GM15510 (cell line): Measurements from ENCODE around the gene SCIMP.
A peak's percentile ranks its signal among the peaks of the same experiment; 100 is the strongest.

Source experiments
- POLR2A ChIP-seq: IDR thresholded peaks from 3 replicates; pipeline ENCODE4 v1.6.1; 2011; ENCODE audit warnings: borderline replicate concordance; ENCODE audit not compliant: insufficient read length; ENCODE audit errors: extremely low read depth

Gene SCIMP

DNA sequence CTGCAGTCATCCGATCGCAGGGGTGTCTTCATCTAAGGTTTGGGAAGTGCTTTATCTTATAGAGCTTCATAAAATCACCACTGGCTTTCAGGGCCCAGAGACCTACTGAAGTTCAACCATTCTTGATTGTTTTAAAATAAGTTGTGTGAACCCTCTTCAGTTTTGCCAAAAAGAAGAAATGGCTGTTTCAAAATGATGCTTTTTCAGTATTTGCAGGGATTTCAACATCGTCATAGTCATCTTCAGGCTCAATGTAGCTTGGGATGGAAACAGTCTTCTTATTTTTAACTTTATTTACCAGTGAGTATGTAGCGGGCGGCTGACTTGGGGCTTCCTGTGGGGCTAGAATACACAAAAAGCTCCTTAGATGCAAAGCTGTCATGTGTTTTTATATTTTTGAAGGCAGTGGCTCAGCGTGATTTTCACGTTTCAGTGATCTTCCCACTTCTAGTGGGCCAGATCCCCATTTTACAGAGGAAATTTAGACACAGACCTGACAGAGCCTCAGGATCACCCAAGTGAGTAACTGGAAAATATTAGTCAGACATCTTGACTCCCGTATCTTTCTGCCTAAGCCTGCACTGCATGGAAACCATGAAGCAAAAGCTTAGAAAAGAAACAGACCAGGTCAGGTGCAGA is 23.9 kb downstream of the SCIMP start:
- TF ChIP-seq POLR2A = no peak

DNA sequence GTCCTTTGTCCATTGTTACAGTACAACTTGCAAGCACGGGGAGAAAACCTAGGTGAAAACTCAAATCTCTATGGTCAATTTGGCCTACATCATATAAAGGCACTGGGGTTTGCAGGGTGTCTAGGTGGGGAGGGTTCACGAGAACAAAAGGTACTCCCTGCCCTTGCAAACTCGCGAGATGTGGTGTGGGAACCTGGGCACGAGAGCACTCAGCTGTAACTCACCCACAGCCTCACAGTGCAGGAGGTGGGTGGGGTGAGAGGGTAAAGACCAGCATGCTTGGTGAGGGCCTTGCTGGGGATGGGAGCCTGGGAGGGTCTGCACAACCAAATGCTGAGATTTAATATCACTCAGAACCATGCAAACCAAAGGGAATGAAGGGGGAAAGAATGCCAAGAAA is 24.6 kb downstream of the SCIMP start:
- TF ChIP-seq POLR2A = no peak

DNA sequence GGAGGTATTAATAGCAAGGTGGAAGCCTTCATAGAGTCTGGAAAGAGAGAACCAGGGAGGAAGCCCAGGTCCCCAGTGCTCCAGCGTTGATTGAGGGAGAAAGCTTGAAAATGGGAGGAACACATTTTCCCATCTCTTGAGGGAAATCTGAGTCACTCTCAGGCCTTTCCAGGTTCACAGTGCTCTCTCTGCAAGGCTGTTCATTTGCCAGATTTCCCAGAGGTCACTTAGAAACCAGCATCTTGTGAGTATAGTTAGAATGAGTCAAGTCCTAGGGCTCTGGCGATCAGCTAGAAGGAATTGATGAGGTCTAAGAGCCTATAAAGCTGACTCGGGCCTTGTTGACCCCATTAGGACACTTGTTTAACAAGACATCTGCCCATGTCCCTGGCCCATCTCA is 25.3 kb downstream of the SCIMP start:
- no peak for TF ChIP-seq POLR2A

DNA sequence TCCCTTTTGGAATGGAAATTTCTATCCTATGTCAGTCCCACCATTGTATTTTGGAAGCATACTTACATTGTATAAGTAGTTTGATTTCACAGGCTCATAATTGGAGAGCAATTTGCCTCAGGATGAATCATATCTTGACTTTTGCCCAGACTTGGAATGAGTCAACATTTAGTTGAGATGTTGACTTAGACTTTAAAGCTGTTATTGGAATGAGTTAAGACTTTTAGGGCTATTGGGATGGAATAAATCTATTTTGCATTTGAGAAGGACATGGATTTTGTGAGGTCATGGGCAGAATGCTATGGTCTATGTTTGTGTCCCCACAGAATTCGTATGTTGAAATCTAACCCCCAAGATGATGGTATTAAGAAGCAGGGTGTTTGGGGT is 30.8 kb downstream of the SCIMP start:
- no peak for TF ChIP-seq POLR2A

DNA sequence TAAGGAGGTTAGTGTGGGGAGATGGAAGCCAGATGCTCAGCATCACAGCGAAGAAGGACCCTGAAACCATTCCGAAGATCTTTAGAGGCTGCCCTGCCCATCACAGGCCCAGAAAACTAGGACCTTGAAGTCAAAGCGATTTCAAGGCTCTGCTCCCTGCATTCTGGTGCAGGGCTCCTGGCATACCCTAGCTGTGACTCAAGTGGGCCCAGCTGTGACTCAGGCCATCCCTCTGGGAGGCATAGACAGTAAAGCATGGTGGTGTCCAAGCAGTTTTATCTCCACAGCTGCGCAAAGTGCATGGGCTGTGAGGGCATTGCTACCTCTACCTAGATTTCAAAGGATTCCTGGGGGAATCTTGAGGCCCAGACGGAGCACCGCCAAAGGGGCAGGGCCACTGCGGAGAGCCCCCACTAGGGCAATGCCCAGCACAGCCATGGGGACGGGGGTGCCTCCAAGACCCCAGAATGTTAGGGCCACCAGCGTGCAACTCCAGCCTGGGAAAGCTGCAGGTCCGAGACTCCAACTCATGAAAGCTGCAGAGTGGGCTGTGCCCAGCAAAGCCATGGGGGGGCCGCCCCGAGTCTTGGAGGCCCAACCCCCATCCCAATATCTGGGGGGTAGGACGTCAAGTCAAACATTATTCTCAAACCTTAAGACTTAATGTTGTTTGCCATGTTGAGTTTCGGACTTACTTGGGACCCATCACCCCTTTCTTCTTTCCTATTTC is 31.3 kb downstream of the SCIMP start:
- no peak for TF ChIP-seq POLR2A

GRCh38 chr17:5201011-5201410 is 33.6 kb downstream of the SCIMP start:
- TF ChIP-seq POLR2A = no peak

DNA sequence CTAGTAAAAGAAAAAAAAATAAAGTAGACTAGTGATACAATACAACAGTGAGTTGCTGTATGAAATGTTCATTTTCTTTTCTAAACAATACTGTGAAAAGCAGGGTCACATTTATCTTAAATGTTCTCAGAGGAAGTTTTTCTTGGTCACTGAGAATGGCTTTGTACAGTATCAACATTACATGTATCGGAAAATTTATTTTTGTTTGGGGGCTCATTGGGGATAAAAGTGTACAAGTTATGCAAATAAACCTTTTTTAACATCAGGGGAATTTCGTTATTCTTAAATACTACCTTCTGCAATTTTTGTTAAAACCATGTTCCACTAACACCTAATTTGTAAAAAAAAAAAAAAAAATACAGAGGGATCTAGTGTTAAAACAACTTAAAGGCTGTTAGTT is 34.3 kb downstream of the SCIMP start:
- TF ChIP-seq POLR2A = no peak

- TF ChIP-seq POLR2A = peak; percentile 19
Measured at GRCh38 chr17:5198472-5198871, 36.2 kb downstream of the SCIMP start.

DNA sequence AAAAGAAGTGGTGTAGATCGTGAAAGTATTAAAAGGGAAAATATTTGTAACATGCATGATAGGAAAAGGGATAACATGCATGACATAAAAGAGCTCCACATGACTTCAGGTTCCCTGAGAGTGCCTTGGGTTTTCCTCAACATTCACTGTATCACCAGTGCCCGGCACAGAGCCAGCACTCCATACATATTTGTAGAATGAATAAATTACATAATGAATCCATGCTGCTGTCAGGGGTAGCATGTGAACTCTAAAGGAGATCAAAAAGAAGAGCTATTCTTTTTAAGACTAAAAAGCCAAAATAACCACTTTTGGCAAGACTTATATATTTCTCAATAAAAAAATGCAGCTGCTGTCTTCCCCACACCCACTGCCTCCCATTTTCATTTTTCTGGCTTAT is 40.3 kb downstream of the SCIMP start:
- no peak for TF ChIP-seq POLR2A

DNA sequence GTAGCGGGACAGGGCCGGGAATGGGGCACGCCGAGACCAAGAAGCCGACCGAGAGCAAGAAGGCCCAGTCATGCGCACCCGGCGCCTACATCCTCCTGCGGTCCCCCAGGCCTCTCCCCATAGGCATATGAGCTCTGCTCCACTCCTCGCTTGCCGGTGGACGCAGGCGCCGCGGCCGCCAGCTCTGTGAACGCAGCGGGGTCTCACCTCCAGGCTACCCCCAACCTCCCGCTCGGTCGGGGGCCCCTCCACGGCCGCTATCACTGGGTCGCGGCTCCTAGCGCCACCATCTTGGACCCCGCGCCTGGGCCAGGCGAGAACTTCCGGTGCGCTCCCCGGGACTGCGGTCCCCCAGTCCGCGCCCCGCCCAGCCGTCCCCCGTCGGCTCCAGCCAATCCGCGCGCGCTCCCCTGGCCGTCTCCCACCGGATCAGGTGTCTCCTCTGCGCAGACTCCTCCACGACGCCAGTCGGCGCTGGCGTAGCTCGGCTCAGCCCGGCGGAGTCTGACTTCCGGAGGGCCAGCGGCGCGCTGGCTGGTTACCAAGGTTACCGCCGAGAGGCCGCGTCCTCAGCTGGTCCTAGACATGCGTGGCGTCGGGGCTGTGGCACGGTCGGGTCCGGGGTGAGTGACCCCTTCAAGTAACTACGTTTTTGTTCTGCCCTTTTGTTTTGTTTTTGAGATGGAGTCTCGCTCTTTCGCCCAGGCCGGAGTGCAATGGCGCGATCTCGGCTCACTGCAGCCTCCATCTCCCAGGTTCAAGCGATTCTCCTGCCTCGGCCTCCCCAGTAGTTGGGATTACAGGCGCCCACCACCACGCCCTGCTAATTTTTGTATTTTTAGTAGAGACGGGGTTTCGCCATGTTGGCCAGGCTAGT is 42.9 kb downstream of the SCIMP start, which contains the start of gene ZNF594:
ZNF594 (minus strand) TSS at position 328 of the 877 bp plus-strand sequence. CDS start 7,612 bp downstream, outside the sequence.
- TF ChIP-seq POLR2A = peak; percentile 91

- TF ChIP-seq POLR2A = no peak
Measured at GRCh38 chr17:5184288-5184687, 50.4 kb downstream of the SCIMP start.

DNA sequence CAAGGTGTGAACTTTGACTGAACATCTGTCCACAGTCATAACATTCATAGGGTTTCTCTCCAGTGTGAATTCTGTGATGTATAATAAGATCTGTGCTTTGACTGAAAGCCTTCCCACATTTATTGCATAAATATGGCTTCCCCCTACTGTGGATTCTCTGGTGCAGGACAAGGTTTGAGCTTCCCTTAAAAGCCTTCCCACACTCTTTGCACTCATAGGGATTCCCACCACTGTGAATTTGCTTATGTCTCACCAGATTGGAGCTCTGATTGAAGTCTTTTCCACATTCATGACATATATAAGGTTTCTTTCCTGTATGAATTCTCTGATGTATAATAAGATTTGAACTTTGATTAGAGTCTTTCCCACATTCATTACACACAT is 51.3 kb downstream of the SCIMP start:
- no peak for TF ChIP-seq POLR2A

GRCh38 chr17:5182597-5183409 is 51.9 kb downstream of the SCIMP start:
- no peak for TF ChIP-seq POLR2A

GRCh38 chr17:5181509-5182305 is 53.0 kb downstream of the SCIMP start:
- no peak for TF ChIP-seq POLR2A
